Measurements from ENCODE around the gene TULP4.

The TULP4 gene

GRCh38 chr6:158419339-158419909 is 107.2 kb downstream of the TULP4 start:
- no peak for DNase-seq (ENCODE audit: low read depth)

GRCh38 chr6:158421381-158421780 is 109.1 kb downstream of the TULP4 start:
- DNase-seq (ENCODE audit: low read depth): no peak

- no peak for DNase-seq (ENCODE audit: low read depth)
Observed at GRCh38 chr6:158422629-158423238, 110.5 kb downstream of the TULP4 start.

GRCh38 chr6:158431036-158431435 is 118.8 kb downstream of the TULP4 start:
- DNase-seq (ENCODE audit: low read depth): no peak

- DNase-seq (ENCODE audit: low read depth): no peak
Observed at GRCh38 chr6:158431560-158431959, 119.3 kb downstream of the TULP4 start.

GRCh38 chr6:158437571-158437970 is 125.3 kb downstream of the TULP4 start:
- DNase-seq (ENCODE audit: low read depth): no peak

GRCh38 chr6:158438226-158438625 is 126.0 kb downstream of the TULP4 start:
- DNase-seq (ENCODE audit: low read depth): no peak

GRCh38 chr6:158439255-158439654 is 127.0 kb downstream of the TULP4 start:
- no peak for DNase-seq (ENCODE audit: low read depth)

GRCh38 chr6:158441716-158442215 is 129.5 kb downstream of the TULP4 start:
- no peak for DNase-seq (ENCODE audit: low read depth)

- DNase-seq (ENCODE audit: low read depth): no peak
Observed at GRCh38 chr6:158442306-158442705, 130.0 kb downstream of the TULP4 start.

GRCh38 chr6:158445426-158446085 is 133.3 kb downstream of the TULP4 start:
- no peak for DNase-seq (ENCODE audit: low read depth)

- no peak for DNase-seq (ENCODE audit: low read depth)
Observed at GRCh38 chr6:158448856-158449255, 136.6 kb downstream of the TULP4 start.

- DNase-seq (ENCODE audit: low read depth): no peak
Observed at GRCh38 chr6:158452191-158452590, 139.9 kb downstream of the TULP4 start.

- no peak for DNase-seq (ENCODE audit: low read depth)
Observed at GRCh38 chr6:158457131-158457530, 144.9 kb downstream of the TULP4 start.

- no peak for DNase-seq (ENCODE audit: low read depth)
Observed at GRCh38 chr6:158457616-158458278, 145.5 kb downstream of the TULP4 start.

- DNase-seq (ENCODE audit: low read depth): no peak
Observed at GRCh38 chr6:158459726-158460125, 147.5 kb downstream of the TULP4 start.

GRCh38 chr6:158460602-158461169 is 148.4 kb downstream of the TULP4 start:
- no peak for DNase-seq (ENCODE audit: low read depth)

GRCh38 chr6:158461954-158462353 is 149.7 kb downstream of the TULP4 start:
- no peak for DNase-seq (ENCODE audit: low read depth)

GRCh38 chr6:158464483-158464882 is 152.2 kb downstream of the TULP4 start:
- no peak for DNase-seq (ENCODE audit: low read depth)

- DNase-seq (ENCODE audit: low read depth): no peak
Observed at GRCh38 chr6:158465257-158465656, 153.0 kb downstream of the TULP4 start.

- DNase-seq (ENCODE audit: low read depth): no peak
Observed at GRCh38 chr6:158465747-158466146, 153.5 kb downstream of the TULP4 start.

GRCh38 chr6:158467923-158468322 is 155.7 kb downstream of the TULP4 start:
- no peak for DNase-seq (ENCODE audit: low read depth)

GRCh38 chr6:158468666-158469065 is 156.4 kb downstream of the TULP4 start:
- no peak for DNase-seq (ENCODE audit: low read depth)
